ENCODE data around the gene TUFM. TPM values are rescaled to one million over a fixed set of nuclear protein-coding genes. Genes with fewer than 3 reads are reported as not detected.

TUFM gene
- 88.3 and 107 TPM in 2 replicates for total RNA-seq

GRCh38 chr16:28846080-28846932 lies at the start of gene TUFM:
TUFM (minus strand) TSS chr16:28846348; CDS start chr16:28846269, 79 bp downstream.

GRCh38 chr16:28878083-28878926 lies 32.2 kb upstream of the TUFM start, which contains the start of gene ATP2A1:
ATP2A1 (plus strand) TSS chr16:28878488; CDS start chr16:28878672, 184 bp downstream.

GRCh38 chr16:28822520-28823290 lies 23.4 kb downstream of the TUFM start, which contains the start of gene ATXN2L:
ATXN2L (plus strand) TSS chr16:28822999; CDS start chr16:28823260, 261 bp downstream.

Other genes with a start within 250 kb of the TUFM start
- not detected in 2 replicates for gene SULT1A2, start 249.3 kb downstream of the TUFM start, total RNA-seq
- gene SULT1A1, start 236.3 kb downstream of the TUFM start, total RNA-seq: 0.87 and 3.2 TPM in 2 replicates
- 0.22 and 0.34 TPM in 2 replicates for gene NPIPB8, start 208.3 kb downstream of the TUFM start, total RNA-seq
- gene EIF3C, start 134.9 kb downstream of the TUFM start, total RNA-seq: 197 and 204 TPM in 2 replicates
- gene NPIPB9, start 94.6 kb downstream of the TUFM start, total RNA-seq: 0.87 and 1.7 TPM in 2 replicates
- gene ATXN2L, start 23.3 kb downstream of the TUFM start, total RNA-seq: 19.4 and 20.2 TPM in 2 replicates
- gene SH2B1, start 17.5 kb upstream of the TUFM start, total RNA-seq: 6.6 and 8.2 TPM in 2 replicates
- gene ATP2A1, start 32.1 kb upstream of the TUFM start, total RNA-seq: 0.17 TPM in 1 of 2 replicates, not detected in the other
- 33.1 and 36.9 TPM in 2 replicates for gene RABEP2, start 78.9 kb upstream of the TUFM start, total RNA-seq
- gene CD19, start 85.6 kb upstream of the TUFM start, total RNA-seq: not detected in 2 replicates
- 21.9 and 22.3 TPM in 2 replicates for gene NFATC2IP, start 104.6 kb upstream of the TUFM start, total RNA-seq
- 21.9 and 22.0 TPM in 2 replicates for gene SPNS1, start 128.4 kb upstream of the TUFM start, total RNA-seq
- gene LAT, start 138.7 kb upstream of the TUFM start, total RNA-seq: 0.43 and 0.52 TPM in 2 replicates

All from dermis lymphatic vessel endothelial cell (primary cell).